Peyer's patch (tissue), 4 donors: ENCODE data around the gene ZNF24.

Experiments
- POLR2A ChIP-seq, 2 donors: fragments of 450-650 bp; IDR thresholded peaks; one replicate each; pipeline ENCODE4 v1.5.1; 2017; ENCODE audit warnings: antibody characterized with exemption in 2 of 2, mild to moderate bottlenecking in 2 of 2, moderate library complexity in 2 of 2
- TF ChIP-seq, protein P1 (sequence below), 6 experiments: fragments of 450-650 bp in 4 of 6; fragments of 200-600 bp in 2 of 6; sonication (generic) in 1 of 6; IDR thresholded peaks; one replicate each; pipeline ENCODE4 v1.5.1; 2017 to 2019; ENCODE audit warnings: antibody characterized with exemption in 6 of 6, mild to moderate bottlenecking in 3 of 6, moderate library complexity in 1 of 6

DNA sequence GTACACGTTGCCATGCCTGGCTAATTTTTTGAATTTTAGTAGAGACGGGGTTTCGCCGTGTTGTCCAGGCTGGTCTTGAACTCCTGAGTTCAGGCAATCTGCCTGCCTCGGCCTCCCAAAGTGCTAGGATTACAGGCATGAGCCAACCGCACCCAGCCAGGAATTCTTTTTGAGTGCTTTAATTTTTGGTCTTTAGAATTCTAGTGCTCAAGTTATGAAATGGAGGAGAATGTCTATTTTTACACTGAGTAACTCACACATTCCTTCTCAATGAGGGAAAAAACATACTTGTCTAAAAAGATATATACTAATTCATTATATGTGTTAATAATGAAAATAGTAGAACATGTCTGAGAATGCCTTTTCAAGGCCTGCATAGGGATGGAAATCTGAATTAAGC is 24.4 kb upstream of the ZNF24 start:
- TF ChIP-seq, protein P1, sequence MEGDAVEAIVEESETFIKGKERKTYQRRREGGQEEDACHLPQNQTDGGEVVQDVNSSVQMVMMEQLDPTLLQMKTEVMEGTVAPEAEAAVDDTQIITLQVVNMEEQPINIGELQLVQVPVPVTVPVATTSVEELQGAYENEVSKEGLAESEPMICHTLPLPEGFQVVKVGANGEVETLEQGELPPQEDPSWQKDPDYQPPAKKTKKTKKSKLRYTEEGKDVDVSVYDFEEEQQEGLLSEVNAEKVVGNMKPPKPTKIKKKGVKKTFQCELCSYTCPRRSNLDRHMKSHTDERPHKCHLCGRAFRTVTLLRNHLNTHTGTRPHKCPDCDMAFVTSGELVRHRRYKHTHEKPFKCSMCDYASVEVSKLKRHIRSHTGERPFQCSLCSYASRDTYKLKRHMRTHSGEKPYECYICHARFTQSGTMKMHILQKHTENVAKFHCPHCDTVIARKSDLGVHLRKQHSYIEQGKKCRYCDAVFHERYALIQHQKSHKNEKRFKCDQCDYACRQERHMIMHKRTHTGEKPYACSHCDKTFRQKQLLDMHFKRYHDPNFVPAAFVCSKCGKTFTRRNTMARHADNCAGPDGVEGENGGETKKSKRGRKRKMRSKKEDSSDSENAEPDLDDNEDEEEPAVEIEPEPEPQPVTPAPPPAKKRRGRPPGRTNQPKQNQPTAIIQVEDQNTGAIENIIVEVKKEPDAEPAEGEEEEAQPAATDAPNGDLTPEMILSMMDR (IDR thresholded peaks at IDR 0.05): no peak
- TF ChIP-seq POLR2A (IDR thresholded peaks at IDR 0.05): no peak
